ENCODE measurements around the gene TGDS.

TGDS gene

DNA sequence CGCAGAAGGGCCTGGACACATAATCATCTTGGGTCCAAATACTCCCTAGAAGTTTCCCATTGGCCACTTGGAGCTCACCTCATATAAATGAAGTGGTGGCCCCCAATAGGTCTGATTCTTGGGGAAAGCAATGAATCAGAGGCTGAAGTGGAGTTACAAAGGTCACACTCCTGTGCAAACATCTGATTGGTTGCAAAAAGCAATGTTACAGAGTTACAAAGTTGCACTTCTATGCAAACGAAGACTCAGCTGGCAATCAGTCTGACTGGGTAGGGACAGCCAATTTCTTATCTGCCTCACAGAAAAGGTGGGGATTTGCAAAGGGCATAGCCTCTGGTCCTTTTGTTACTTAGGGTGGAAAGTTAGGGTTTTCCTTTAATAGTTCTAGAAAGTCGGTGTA lies 3.9 kb upstream of the TGDS start:
- no peak for DNase-seq

DNA sequence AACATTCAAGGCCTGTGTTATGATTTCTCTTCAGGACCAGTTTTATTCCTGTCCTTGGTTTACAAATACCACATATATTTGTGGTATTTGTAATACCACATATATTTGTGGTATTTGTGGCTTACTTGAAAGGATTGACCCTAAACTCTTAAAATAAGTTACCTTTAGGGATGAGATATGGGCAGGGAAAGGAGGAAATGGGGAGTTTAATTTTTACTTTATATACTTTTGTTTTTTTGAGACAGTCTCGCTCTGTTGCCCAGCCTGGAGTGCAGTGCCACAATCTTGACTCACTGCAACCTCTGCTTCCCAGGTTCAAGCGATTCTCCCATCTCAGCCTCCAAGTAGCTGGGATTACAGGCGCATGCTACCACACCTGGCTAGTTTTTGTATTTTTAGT lies 2.3 kb upstream of the TGDS start:
- DNase-seq, result no peak

DNA sequence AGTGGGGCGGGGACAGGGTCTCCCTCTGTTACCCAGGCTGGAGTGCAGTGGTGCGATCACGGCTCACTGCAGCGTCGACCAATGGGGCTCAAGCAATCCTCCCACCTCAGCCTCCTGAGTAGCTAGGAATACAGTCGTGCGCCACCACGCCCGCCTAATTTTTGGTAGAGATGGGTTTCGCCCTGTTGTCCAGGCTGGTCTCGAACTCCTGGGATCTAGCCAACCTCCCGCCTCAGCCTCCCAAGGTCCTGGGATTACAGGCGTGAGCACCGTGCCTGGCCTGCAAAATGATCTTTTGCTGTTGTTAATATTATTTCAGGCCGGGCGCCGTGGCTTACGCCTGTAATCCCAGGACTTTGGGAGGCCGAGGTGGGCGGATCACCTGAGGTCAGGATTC lies 621 bp upstream of the TGDS start:
- no peak for DNase-seq

DNA sequence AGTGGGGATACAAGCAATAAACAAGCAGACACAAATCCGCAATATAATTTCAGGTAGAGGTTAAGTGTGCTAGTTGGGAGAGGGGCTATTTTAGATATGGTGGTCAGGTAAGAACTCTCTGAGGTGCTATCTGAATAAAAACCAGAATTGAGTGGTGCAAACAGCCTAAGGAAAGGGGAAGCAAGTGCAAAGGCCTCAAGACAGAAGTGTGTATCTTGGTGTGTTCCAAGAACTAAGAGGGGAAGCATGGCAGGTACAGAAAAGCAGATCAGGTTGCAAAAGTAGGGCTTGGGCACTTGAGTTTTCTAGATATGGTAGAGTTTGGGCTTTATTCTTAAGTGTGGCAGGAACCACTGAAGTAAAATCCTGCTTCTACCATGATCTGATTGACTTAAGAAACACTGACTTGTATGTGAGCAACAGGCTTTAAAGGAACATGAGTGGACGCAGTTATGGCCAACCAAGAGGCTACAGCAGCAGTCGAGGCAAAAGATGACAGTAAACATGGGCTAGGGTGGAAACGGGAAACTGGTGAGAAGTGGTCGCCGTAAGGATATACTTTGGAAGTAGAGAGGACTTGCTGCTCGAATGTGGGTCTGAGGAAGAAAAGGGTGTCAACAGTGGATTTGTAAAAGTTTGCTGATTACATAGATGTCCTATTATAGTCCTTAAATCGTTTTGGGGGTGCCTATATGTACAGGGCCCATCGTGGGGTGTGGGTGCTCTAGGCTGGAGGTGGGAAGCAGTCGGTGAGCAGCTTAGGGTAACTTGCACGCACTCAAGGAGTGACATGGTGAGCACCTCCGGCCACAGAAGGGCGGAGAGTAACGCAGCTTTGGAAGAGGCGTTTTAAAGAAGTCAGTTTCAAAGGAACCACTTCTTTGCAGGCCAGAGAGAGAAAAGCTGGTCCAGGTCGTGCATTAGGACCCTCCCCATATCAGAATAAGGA lies 677 bp downstream of the TGDS start:
- no peak for DNase-seq

- no peak for DNase-seq
These were observed 5.2 kb downstream of the TGDS start for GRCh38 chr13:94590744-94591143.

- no peak for DNase-seq
These were observed 7.4 kb downstream of the TGDS start for GRCh38 chr13:94588541-94588940.

- no peak for DNase-seq
These were observed 9.6 kb downstream of the TGDS start for GRCh38 chr13:94586371-94586770.

GRCh38 chr13:94585543-94586101 lies 10.3 kb downstream of the TGDS start:
- no peak for DNase-seq

DNA sequence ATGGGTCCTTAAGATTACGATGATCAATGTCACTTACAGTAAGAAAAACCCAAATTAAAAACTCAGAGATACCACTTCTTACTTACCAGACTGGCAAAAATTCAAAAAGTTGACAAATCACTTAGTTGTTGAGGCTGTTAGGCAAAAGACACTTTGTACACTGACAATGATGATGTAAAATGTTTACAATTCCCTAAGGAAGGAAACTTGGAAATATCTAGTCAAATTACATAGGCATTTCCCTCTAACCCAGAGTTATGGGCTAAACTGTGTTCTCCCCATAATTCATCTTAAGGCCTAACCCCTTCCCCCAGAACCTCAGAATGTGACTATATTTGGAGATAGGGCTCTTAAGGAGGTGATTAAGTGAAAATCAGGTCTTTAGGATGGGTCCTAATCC lies 12.0 kb downstream of the TGDS start:
- DNase-seq, result no peak

GRCh38 chr13:94579063-94579462 lies 16.9 kb downstream of the TGDS start:
- no peak for DNase-seq

DNA sequence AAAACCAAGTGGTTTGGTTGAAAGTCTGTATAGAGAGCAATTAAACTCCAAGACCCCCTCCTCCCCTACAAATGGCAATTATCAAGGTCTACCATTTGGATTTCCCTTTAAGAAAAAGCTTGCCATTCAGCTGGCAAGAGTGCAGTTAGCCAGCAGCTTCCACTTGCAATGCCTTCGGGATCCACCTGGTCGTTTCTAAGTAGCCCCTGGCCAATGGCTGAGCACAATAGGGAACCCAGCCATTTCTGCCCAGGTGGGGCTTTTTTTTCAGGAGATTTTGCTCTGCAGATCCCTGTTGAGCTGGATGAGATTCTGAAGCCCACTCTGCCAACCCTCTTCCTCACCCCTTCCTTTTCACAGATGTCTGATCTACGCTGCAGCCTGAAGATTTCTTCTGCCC lies 26.3 kb downstream of the TGDS start:
- no peak for DNase-seq

DNA sequence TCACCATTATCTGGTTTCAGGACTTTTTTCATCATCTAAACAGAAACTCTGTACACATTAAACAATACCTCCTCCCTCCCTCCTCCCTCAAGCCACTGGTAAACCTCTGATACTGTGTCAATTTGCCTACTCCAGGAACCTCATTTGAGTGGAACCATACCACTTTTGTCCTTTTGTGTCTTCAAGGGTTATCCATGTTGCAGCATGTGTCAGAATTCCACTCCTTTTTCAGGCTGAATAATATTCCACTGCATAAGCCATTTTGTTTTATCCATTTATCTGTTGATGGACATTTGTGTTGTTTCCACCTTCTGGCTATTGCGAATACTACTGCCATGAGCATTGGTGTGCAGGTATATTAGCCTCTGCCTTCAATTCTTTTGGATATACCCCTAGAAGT lies 27.5 kb downstream of the TGDS start:
- DNase-seq, result no peak

DNA sequence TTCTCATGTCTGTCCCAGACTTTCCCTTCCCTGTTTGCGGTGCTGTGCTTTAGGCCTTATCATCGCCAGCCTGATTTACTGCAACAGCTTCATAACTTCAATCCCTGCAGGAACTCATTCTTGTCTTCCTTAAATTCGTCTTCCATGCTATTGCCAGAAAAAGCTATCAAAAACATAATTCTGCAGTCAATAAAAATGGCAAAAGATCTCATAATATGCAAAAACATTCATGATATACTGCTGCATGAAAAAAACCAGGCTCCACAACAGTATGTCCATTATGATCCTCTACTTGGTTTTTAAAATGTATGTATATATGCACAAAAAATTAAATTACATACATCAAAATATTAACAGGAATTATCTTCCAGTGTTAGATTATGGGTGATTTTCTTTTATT lies 28.4 kb downstream of the TGDS start:
- DNase-seq, result no peak

DNA sequence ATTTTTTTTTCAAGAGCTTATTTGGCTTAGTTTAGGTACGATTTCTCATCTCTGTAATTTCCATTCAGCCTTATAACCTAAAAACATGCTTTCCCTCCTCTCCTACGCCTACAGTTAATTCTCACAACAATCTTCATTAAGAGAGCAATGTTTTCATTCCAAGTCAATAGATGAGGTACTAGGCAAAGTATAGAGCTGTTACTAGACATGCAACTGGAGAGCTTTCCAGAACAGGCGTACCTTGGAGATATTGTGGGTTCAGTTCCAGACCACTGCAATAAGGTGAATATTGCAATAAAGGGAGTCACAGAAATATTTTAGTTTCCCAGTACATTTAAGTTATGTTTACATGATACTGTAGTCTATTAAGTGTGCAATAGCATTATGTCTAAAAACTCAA lies 34.8 kb downstream of the TGDS start:
- DNase-seq, result no peak

- DNase-seq, result no peak
These were observed 35.8 kb downstream of the TGDS start for GRCh38 chr13:94560116-94560515.

DNA sequence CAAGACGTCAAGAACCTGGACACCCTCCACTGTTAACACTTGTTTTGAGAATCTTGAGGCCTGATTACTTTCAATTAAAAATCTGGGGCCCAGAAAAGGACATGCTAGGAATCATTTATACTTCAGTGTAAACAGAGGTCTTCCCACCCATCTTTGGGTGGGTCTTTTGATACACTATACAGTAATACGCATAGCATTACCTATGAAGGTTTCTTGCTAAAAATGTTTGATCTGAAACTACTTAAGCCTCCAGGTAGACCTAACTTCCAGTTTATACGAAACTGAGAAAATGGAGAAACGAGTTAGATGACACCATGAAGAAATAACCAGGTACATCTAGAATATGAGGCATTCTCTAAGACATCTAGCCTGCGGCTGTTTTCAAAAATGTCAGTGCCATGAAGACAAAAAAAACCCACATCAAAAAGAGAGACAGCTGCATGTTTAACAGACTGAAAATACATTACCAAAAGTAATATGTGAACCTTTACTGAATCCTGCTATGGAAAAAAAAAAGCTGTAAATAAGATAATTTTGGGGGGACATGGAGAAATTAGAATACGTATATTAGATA lies 36.6 kb downstream of the TGDS start:
- no peak for DNase-seq

GRCh38 chr13:94558716-94559115 lies 37.2 kb downstream of the TGDS start:
- no peak for DNase-seq

DNA sequence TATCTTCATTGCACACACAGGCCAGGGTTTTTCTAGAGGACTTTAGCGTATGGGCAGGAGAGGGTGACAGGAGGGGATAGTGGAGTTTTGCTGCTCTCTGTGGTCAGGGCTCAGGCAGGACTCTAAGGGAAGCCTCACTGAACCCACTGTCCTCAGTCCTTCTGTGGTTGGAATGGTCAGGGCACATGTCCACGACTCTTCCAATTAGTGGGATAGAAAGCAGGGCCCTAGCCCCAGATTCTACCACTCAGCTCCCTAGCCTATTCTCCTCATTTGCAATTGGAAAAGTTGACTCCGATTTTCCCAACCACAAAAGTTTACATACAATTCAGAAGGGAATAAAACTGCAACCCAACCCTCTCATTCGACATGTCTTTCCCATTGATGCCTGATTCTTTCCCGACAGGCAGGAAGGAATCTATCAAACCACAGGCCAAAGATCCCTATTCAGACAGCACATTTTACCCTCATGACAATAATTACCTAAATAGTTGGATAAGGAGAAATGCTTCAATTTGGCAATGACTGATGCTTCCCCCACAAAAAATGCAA lies 38.2 kb downstream of the TGDS start:
- DNase-seq, result no peak

DNA sequence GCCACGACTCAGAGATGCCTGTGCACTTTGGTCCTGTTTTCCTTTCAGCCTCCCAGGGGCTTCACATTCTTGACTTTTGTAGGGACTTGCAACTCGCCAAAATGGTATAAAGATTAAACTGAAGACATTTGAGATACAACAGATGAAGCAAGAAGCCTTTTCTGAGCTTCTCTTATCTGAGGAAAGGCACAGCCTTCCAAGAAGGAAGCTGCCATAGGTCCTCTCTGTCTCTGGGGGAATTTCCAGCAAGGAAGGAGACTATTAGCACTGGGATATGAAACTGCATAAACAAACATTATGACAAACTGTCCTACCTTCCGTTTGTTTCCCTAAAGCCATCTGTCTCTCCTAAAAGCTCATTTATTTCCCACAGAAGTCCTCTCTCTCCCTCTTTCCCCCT lies 39.3 kb downstream of the TGDS start:
- no peak for DNase-seq

GRCh38 chr13:94556041-94556440 lies 39.9 kb downstream of the TGDS start:
- no peak for DNase-seq

GRCh38 chr13:94553766-94554165 lies 42.2 kb downstream of the TGDS start:
- DNase-seq, result no peak

DNA sequence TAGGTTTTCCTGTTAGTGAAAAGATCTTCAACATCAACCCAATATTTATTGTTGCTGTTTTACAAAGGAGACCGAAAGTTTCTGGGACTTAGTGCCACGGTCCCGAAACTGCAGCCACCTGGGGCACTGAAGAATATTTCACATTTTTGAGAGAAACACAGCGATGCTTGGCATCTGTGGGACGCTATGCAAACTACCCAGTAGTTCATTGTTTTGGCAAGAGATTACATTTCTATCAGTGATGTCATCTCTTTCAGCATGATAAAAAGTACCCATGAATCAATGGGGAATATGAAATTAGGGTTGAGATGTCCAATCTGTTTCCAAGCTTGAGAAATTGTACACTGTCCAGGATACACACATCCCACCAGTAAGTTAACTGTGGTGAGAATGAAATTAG lies 43.9 kb downstream of the TGDS start:
- no peak for DNase-seq

- peak; percentile 51 for DNase-seq
These were observed 45.8 kb downstream of the TGDS start for GRCh38 chr13:94550062-94550738.
